GM19455 (cell line): ENCODE measurements around the gene SEH1L.

Experiments
- ATAC-seq: cut with Tn5 transposase; IDR thresholded peaks from one replicate; pipeline ENCODE4 v1.9.1; 2021; ENCODE audit not compliant: unreplicated experiment

SEH1L gene

DNA sequence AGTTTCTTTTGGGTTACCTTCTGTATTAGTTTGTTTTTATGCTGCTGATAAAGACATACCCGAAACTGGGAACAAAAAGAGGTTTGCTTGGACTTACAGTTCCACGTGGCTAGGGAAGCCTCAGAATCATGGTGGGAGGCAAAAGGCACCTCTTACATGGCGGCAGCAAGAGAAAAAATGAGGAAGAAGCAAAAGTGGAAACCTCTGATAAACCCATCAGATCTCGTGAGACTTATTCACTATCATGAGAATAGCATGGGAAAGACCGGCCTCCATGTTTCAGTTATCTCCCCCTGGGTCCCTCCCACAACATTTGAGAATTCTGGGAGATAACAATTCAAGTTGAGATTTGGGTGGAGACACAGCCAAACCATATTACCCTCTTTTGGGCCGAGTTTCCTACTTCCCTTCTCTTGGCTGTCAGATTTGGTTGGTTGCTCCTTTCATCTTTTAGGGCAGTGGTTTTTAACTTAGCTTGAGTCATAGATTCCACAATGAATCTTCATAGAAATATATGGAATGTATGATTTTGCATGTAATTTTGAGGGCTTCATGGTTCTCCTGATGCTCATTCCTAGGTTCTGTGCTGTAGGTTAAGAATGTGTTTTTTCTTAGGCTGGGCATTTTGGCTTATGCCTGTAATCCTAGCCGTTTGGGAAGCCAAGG is 87.6 kb downstream of the SEH1L start:
- no peak for ATAC-seq

- ATAC-seq = no peak
Observed at GRCh38 chr18:13036622-13037320, 89.0 kb downstream of the SEH1L start.
